Activated CD4-positive, alpha-beta T cell treated with anti-CD3 and anti-CD28 coated beads for 4 hours (primary cell): ENCODE results near the gene ZNF148.
"Not testable (repeated sequence)": the region's sequence is repeated elsewhere in the genome, so short reads cannot be mapped to it uniquely, and the experiment has no call there.

Experiments used
- DNase-seq, 2 donors: peaks; one replicate each; pipeline ENCODE4 v3.0.0-alpha.2; 2020

ZNF148 gene

GRCh38 chr3:125374996-125375941 lies at the start of gene ZNF148:
ZNF148 (minus strand) TSS chr3:125375325; CDS start chr3:125313640, 61,685 bp downstream.
- peak; percentile 89 for DNase-seq

GRCh38 chr3:125418306-125418705 lies 43.2 kb upstream of the ZNF148 start:
- DNase-seq: no peak

- DNase-seq: no peak
These were observed 41.1 kb upstream of the ZNF148 start for GRCh38 chr3:125416235-125416634.

GRCh38 chr3:125414669-125415068 lies 39.5 kb upstream of the ZNF148 start:
- DNase-seq: no peak

- DNase-seq: no peak
These were observed 35.8 kb upstream of the ZNF148 start for GRCh38 chr3:125410922-125411321.

- DNase-seq: no peak
These were observed 30.9 kb upstream of the ZNF148 start for GRCh38 chr3:125406070-125406469.

- not testable (repeated sequence) for DNase-seq
These were observed 30.4 kb upstream of the ZNF148 start for GRCh38 chr3:125405515-125405914.

- no peak for DNase-seq
These were observed 28.7 kb upstream of the ZNF148 start for GRCh38 chr3:125403789-125404188.

- DNase-seq: no peak
These were observed 27.5 kb upstream of the ZNF148 start for GRCh38 chr3:125402639-125403038.

- no peak for DNase-seq
These were observed 26.3 kb upstream of the ZNF148 start for GRCh38 chr3:125401402-125401801.

GRCh38 chr3:125398952-125399351 lies 23.8 kb upstream of the ZNF148 start:
- no peak for DNase-seq

- no peak for DNase-seq
These were observed 20.0 kb upstream of the ZNF148 start for GRCh38 chr3:125395091-125395490.

- DNase-seq: no peak
These were observed 19.3 kb upstream of the ZNF148 start for GRCh38 chr3:125394406-125394805.

GRCh38 chr3:125389282-125389681 lies 14.2 kb upstream of the ZNF148 start:
- DNase-seq: no peak

GRCh38 chr3:125388369-125388768 lies 13.2 kb upstream of the ZNF148 start:
- DNase-seq: not testable (repeated sequence)

- no peak for DNase-seq
These were observed 11.7 kb upstream of the ZNF148 start for GRCh38 chr3:125386811-125387210.

- DNase-seq: no peak
These were observed 8.6 kb upstream of the ZNF148 start for GRCh38 chr3:125383744-125384143.

- DNase-seq: no peak
These were observed 7.2 kb upstream of the ZNF148 start for GRCh38 chr3:125382298-125382697.

- DNase-seq: no peak
These were observed 6.6 kb upstream of the ZNF148 start for GRCh38 chr3:125381743-125382142.

- DNase-seq: no peak
These were observed 6.2 kb upstream of the ZNF148 start for GRCh38 chr3:125381314-125381713.

GRCh38 chr3:125379483-125379882 lies 4.4 kb upstream of the ZNF148 start:
- DNase-seq: no peak

- no peak for DNase-seq
These were observed 3.6 kb upstream of the ZNF148 start for GRCh38 chr3:125378762-125379161.

- no peak for DNase-seq
These were observed 990 bp upstream of the ZNF148 start for GRCh38 chr3:125375950-125376679.

GRCh38 chr3:125374501-125374995 lies 577 bp downstream of the ZNF148 start:
- peak; percentile 47 to 48 for DNase-seq
